Astrocyte (in vitro differentiated cells and primary cell): Measurements from ENCODE around the gene CPSF6. TPM values are rescaled to one million over a fixed set of nuclear protein-coding genes. Genes with fewer than 3 reads are reported as not detected.

Experiments
- DNase-seq: peaks from one replicate; pipeline ENCODE4 v3.0.0-alpha.2; 2010; ENCODE audit warnings: low read depth
- FAIRE-seq: peaks from 2 replicates; lab custom pipeline; 2011; peaks lifted over from hg19 to GRCh38; lab: Jason Lieb, UNC
- H2AFZ ChIP-seq: 2 replicates; pipeline ENCODE4 v1.6.0; 2012; ENCODE audit warnings: low read depth, low read length, inconsistent platforms
- H3K27ac ChIP-seq: 2 replicates; pipeline ENCODE4 v1.5.1; 2011; ENCODE audit warnings: low read depth, low read length, inconsistent platforms
- H3K27me3 ChIP-seq: 2 replicates; pipeline ENCODE4 v1.6.0; 2011; ENCODE audit warnings: low read length, inconsistent platforms; ENCODE audit not compliant: insufficient read depth
- H3K36me3 ChIP-seq: 2 replicates; pipeline ENCODE4 v1.5.1; 2011; ENCODE audit warnings: low read length, inconsistent platforms; ENCODE audit not compliant: insufficient read depth
- H3K4me1 ChIP-seq: 2 replicates; pipeline ENCODE4 v1.5.1; 2011; ENCODE audit warnings: low read length, inconsistent platforms; ENCODE audit not compliant: insufficient read depth
- H3K4me2 ChIP-seq: 2 replicates; pipeline ENCODE4 v1.6.0; 2012; ENCODE audit warnings: low read length, inconsistent platforms
- H3K4me3 ChIP-seq: 2 replicates; pipeline ENCODE4 v1.5.1; 2011; ENCODE audit warnings: low read depth, mild to moderate bottlenecking, low read length, inconsistent platforms; ENCODE audit not compliant: insufficient read depth
- H3K79me2 ChIP-seq: 2 replicates; pipeline ENCODE4 v1.6.0; 2012; ENCODE audit warnings: mild to moderate bottlenecking, low read length, inconsistent platforms; ENCODE audit not compliant: insufficient read depth
- H3K9ac ChIP-seq: 2 replicates; pipeline ENCODE4 v1.6.0; 2012; ENCODE audit warnings: mild to moderate bottlenecking, low read length, inconsistent platforms
- H3K9me3 ChIP-seq: 2 replicates; pipeline ENCODE4 v1.5.1; 2012; ENCODE audit warnings: low read depth, mild to moderate bottlenecking, low read length, inconsistent platforms; ENCODE audit not compliant: insufficient read depth
- H4K20me1 ChIP-seq: 2 replicates; pipeline ENCODE4 v1.6.0; 2012; ENCODE audit warnings: low read length, inconsistent platforms; ENCODE audit not compliant: insufficient read depth
- H3K27ac Mint-ChIP-seq: one replicate; pipeline ENCODE4 v1.8.0; 2021; ENCODE audit warnings: mild to moderate bottlenecking, mixed read lengths; ENCODE audit not compliant: unreplicated experiment
- H3K27me3 Mint-ChIP-seq: one replicate; pipeline ENCODE4 v1.8.0; 2021; ENCODE audit warnings: low read depth, mixed read lengths; ENCODE audit not compliant: unreplicated experiment
- H3K36me3 Mint-ChIP-seq: one replicate; pipeline ENCODE4 v1.8.0; 2021; ENCODE audit warnings: low read depth, mixed read lengths; ENCODE audit not compliant: unreplicated experiment
- H3K4me1 Mint-ChIP-seq: one replicate; pipeline ENCODE4 v1.8.0; 2021; ENCODE audit warnings: low read depth, mixed read lengths; ENCODE audit not compliant: unreplicated experiment
- H3K4me3 Mint-ChIP-seq: one replicate; pipeline ENCODE4 v1.8.0; 2021; ENCODE audit warnings: mild to moderate bottlenecking, moderate library complexity, mixed read lengths; ENCODE audit not compliant: unreplicated experiment
- H3K9me3 Mint-ChIP-seq: one replicate; pipeline ENCODE4 v1.8.0; 2021; ENCODE audit warnings: mild to moderate bottlenecking, mixed read lengths; ENCODE audit not compliant: unreplicated experiment
- EZH2 ChIP-seq: IDR thresholded peaks from 2 replicates; pipeline ENCODE4 v1.6.1; 2012; ENCODE audit warnings: mild to moderate bottlenecking, low read length, inconsistent platforms; ENCODE audit not compliant: insufficient read depth
- total RNA-seq: library from RNA; stranded (reverse); gene quantifications from 2 replicates; pipeline ENCODE4 v1.2.1, GENCODE V29; 2021
- TF ChIP-seq, protein P1 (sequence below): IDR thresholded peaks from 2 replicates; pipeline ENCODE4 v1.5.1; 2011; ENCODE audit warnings: low read depth, mild to moderate bottlenecking, inconsistent platforms, low read length, moderate library complexity; ENCODE audit not compliant: insufficient read depth

Gene CPSF6
- total RNA-seq, 1 donor from 2014 or later, result 68.3 TPM

DNA sequence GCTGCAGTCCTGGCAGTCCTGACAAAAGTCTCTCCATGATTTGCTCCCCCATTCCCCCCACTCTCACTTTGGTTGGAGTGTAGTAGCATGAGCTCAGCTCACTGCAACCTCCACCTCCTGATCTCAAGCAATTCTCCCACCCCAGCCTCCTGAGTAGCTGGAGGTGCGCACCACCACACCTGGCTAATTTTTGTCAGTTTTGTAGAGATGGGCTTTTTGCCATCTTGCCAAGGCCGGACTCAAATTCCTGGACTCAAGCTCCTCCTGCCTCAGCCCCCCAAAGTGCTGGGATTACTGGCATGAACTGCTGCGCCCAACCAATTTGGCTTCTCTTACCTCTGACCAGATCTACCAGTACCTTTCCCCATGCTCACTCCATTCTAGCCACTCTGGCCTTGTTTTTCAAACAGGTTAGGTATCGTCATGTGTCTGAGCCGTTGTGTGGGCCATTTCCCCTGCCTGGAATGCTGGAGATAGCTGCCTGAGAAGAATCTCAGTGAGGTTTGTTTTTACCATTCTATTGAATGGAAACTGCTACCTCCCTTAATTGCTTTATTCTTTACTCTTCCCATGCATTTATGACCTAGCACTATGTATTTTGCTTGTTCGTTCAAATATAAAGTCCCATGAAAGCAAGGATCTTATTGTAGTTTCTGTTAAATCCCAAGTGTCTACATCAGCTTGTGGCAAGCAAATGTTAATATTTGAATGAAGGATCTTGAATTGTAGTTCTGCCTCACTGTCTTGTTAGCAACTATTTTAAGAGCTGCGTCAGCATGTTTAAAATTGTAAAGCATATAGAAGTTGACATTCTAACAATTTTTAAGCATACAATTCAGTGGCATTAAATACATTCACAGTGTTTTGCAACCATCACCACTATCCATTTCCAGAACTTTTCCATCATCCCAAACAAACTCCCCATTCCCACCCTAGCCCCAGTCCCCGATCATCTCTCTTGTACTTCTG, 39.7 kb downstream of the CPSF6 start:
- DNase-seq (no peak), FAIRE-seq (no peak)
- Histone ChIP-seq H3K36me3 (no peaks in the 10 kb centered on the region), H2AFZ (no peak overlapping the region), H3K9me3 (no peaks in the 10 kb centered on the region), H3K4me1 (no peaks in the 10 kb centered on the region), H4K20me1 (no peaks in the 10 kb centered on the region), H3K79me2 (no peaks in the 10 kb centered on the region), H3K27ac (no peak overlapping the region), H3K4me2 (no peak overlapping the region), H3K27me3 (no peaks in the 10 kb centered on the region), H3K4me3 (no peak overlapping the region), H3K9ac (no peak overlapping the region)
- no peak for TF ChIP-seq EZH2
- TF ChIP-seq, protein P1, sequence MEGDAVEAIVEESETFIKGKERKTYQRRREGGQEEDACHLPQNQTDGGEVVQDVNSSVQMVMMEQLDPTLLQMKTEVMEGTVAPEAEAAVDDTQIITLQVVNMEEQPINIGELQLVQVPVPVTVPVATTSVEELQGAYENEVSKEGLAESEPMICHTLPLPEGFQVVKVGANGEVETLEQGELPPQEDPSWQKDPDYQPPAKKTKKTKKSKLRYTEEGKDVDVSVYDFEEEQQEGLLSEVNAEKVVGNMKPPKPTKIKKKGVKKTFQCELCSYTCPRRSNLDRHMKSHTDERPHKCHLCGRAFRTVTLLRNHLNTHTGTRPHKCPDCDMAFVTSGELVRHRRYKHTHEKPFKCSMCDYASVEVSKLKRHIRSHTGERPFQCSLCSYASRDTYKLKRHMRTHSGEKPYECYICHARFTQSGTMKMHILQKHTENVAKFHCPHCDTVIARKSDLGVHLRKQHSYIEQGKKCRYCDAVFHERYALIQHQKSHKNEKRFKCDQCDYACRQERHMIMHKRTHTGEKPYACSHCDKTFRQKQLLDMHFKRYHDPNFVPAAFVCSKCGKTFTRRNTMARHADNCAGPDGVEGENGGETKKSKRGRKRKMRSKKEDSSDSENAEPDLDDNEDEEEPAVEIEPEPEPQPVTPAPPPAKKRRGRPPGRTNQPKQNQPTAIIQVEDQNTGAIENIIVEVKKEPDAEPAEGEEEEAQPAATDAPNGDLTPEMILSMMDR, result no peak
- no peaks in the 10 kb centered on the region for H3K27me3 Mint-ChIP-seq
- peaks cover 8% of the 10 kb centered on the region for H3K4me1 Mint-ChIP-seq
- no peaks in the 10 kb centered on the region for H3K9me3 Mint-ChIP-seq
- no peaks in the 10 kb centered on the region for H3K36me3 Mint-ChIP-seq
- H3K27ac Mint-ChIP-seq, result no peak overlapping the region
- H3K4me3 Mint-ChIP-seq, result no peak overlapping the region

DNA sequence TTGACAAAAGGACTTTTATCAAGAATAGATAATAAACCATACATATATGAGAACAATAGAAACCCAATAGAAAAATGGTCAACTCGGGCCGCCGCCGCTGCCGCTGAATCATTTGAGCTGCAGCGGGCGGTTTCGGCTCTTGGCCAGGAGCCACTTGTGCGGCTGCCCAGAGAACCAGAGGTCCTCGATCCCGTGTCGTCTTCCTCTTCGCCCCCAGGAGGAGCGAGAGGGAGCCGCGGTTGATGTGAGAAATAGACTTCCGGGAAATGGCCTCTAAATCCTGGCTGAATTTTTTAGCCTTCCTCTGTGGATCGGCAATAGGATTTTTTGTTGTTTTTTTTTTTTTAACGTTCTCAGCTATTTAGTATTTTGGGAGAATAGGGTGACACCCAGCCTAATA, 44.8 kb downstream of the CPSF6 start:
- Histone ChIP-seq H3K79me2 (no peaks in the 10 kb centered on the region), H3K27me3 (no peaks in the 10 kb centered on the region), H3K4me3 (peak overlapping the region; percentile 8), H2AFZ (no peak overlapping the region), H3K9me3 (no peaks in the 10 kb centered on the region), H3K4me1 (no peaks in the 10 kb centered on the region), H3K27ac (no peak overlapping the region), H3K9ac (no peak overlapping the region), H3K36me3 (no peaks in the 10 kb centered on the region), H4K20me1 (no peaks in the 10 kb centered on the region), H3K4me2 (peak overlapping the region; percentile 68)
- H3K4me1 Mint-ChIP-seq, result peaks cover 2% of the 10 kb centered on the region
- no peak for FAIRE-seq
- peak; percentile 56 for DNase-seq
- H3K27ac Mint-ChIP-seq, result no peak overlapping the region
- H3K36me3 Mint-ChIP-seq, result no peaks in the 10 kb centered on the region
- H3K9me3 Mint-ChIP-seq, result no peaks in the 10 kb centered on the region
- H3K4me3 Mint-ChIP-seq, result no peak overlapping the region
- no peaks in the 10 kb centered on the region for H3K27me3 Mint-ChIP-seq
- TF ChIP-seq EZH2, result no peak
- TF ChIP-seq, protein P1, result no peak

DNA sequence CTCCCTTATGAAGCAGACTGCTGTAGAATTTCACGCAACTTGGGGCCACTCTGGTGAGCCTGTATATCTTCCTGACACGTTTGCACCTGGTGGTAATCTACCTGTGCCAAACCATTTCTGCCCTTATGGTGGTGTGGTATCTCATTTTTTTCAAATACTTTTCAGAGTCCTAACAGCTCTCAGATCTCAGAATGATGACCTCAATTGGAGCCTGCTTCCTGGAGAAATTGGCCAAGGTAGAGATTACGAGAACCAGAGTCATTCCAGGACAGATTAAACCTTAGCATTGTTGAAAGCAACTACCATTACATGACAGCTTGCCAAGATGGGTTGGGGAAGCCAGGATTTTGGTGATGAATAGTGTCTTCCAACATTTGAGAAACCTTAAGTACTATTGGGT, 48.2 kb downstream of the CPSF6 start:
- H3K27me3 ChIP-seq, result no peaks in the 10 kb centered on the region
- no peak overlapping the region for H3K4me2 ChIP-seq
- Mint-ChIP-seq H3K27me3 (no peaks in the 10 kb centered on the region), H3K4me3 (no peak overlapping the region), H3K36me3 (no peaks in the 10 kb centered on the region), H3K27ac (no peak overlapping the region), H3K4me1 (peaks cover 2% of the 10 kb centered on the region), H3K9me3 (no peaks in the 10 kb centered on the region)
- H2AFZ ChIP-seq, result no peak overlapping the region
- TF ChIP-seq EZH2, result no peak
- TF ChIP-seq, protein P1, result no peak
- no peaks in the 10 kb centered on the region for H4K20me1 ChIP-seq
- H3K4me3 ChIP-seq, result no peak overlapping the region
- no peaks in the 10 kb centered on the region for H3K9me3 ChIP-seq
- H3K9ac ChIP-seq, result no peak overlapping the region
- no peak for DNase-seq
- H3K36me3 ChIP-seq, result no peaks in the 10 kb centered on the region
- no peaks in the 10 kb centered on the region for H3K79me2 ChIP-seq
- no peak overlapping the region for H3K27ac ChIP-seq
- no peaks in the 10 kb centered on the region for H3K4me1 ChIP-seq
- FAIRE-seq, result no peak
